SHP77 (cell line): Measurements from ENCODE around the gene FAM168B.
"Not testable (repeated sequence)": the region's sequence is repeated elsewhere in the genome, so short reads cannot be mapped to it uniquely, and the experiment has no call there.

Experiments
- DNase-seq, 2 experiments: peaks; one replicate each; lab custom pipeline; 2025; lab: John Stamatoyannopoulos, UW

The FAM168B gene

GRCh38 chr2:131093006-131093695 is at the start of gene FAM168B:
TSS of gene FAM168B (minus strand) at chr2:131093460. CDS start at chr2:131082646, 10,814 bp downstream.
- peak; percentile 69 to 81 for DNase-seq

GRCh38 chr2:131142849-131143248 is 49.6 kb upstream of the FAM168B start:
- DNase-seq, result no peak

GRCh38 chr2:131140581-131140980 is 47.3 kb upstream of the FAM168B start:
- no peak for DNase-seq

GRCh38 chr2:131132729-131133128 is 39.5 kb upstream of the FAM168B start:
- DNase-seq, result no peak

- no peak for DNase-seq
Observed at GRCh38 chr2:131130298-131130596, 37.0 kb upstream of the FAM168B start.

- no peak for DNase-seq
Observed at GRCh38 chr2:131127981-131128380, 34.7 kb upstream of the FAM168B start.

- no peak for DNase-seq
Observed at GRCh38 chr2:131127076-131127475, 33.8 kb upstream of the FAM168B start.

GRCh38 chr2:131126436-131126835 is 33.2 kb upstream of the FAM168B start:
- DNase-seq, result no peak

- DNase-seq, result no peak
Observed at GRCh38 chr2:131125195-131125757, 32.0 kb upstream of the FAM168B start.

GRCh38 chr2:131123192-131123591 is 29.9 kb upstream of the FAM168B start:
- no peak for DNase-seq

GRCh38 chr2:131122496-131122895 is 29.2 kb upstream of the FAM168B start:
- no peak for DNase-seq

GRCh38 chr2:131121464-131121863 is 28.2 kb upstream of the FAM168B start:
- DNase-seq, result no peak

- no peak for DNase-seq
Observed at GRCh38 chr2:131120815-131121317, 27.6 kb upstream of the FAM168B start.

- DNase-seq, result no peak
Observed at GRCh38 chr2:131115752-131116151, 22.5 kb upstream of the FAM168B start.

GRCh38 chr2:131114950-131115349 is 21.7 kb upstream of the FAM168B start:
- not testable (repeated sequence) for DNase-seq

- DNase-seq, result no peak
Observed at GRCh38 chr2:131113566-131114227, 20.4 kb upstream of the FAM168B start.

GRCh38 chr2:131112529-131112928 is 19.3 kb upstream of the FAM168B start:
- DNase-seq, result no peak

- DNase-seq, result no peak
Observed at GRCh38 chr2:131105950-131106801, 12.9 kb upstream of the FAM168B start.

GRCh38 chr2:131105156-131105949 is 12.1 kb upstream of the FAM168B start, which contains the start of gene PLEKHB2:
TSS of gene PLEKHB2 (plus strand) at chr2:131105336. CDS start at chr2:131120942, 15,606 bp downstream.
- peak; percentile 84 to 85 for DNase-seq

GRCh38 chr2:131104487-131105155 is 11.4 kb upstream of the FAM168B start:
- peak; percentile 84 to 88 for DNase-seq

GRCh38 chr2:131103165-131103564 is 9.9 kb upstream of the FAM168B start:
- DNase-seq, result no peak
